ENCODE results near the gene NRG4.

The NRG4 gene

DNA sequence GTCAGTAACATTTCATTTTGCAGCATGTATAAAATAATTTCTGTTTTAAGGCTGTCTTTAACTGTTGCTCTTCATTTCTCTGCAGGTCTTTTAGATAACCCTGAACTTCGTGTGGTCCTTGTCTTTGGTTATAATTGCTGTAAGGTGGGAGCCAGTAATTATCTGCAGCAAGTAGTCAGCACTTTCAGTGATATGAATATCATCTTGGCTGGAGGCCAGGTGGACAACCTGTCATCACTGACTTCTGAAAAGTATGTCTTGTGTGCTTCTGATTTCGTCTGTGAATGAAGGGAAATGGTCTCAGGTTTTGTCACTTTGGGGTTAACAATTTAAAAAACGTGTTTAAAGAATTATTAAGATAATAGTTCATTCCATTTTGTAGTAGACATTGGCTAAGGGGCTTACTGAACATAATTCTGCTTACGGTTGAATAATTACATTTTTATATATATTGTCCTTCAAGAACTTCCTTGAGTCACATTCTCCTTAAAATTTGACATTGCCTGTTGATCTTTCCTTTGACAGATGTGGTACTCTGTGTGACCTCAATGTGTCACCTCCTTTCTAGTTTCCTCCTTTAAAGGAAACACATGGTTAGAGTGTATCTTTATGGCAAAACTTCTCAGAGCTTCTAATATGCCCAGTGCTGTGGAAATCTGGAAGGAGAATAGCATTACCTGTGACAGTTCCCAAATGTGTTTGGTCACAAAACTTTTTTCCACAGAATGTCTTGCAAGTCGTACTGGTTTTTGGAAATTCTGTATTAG, 82.2 kb downstream of the NRG4 start:
- TF ChIP-seq, protein P1, sequence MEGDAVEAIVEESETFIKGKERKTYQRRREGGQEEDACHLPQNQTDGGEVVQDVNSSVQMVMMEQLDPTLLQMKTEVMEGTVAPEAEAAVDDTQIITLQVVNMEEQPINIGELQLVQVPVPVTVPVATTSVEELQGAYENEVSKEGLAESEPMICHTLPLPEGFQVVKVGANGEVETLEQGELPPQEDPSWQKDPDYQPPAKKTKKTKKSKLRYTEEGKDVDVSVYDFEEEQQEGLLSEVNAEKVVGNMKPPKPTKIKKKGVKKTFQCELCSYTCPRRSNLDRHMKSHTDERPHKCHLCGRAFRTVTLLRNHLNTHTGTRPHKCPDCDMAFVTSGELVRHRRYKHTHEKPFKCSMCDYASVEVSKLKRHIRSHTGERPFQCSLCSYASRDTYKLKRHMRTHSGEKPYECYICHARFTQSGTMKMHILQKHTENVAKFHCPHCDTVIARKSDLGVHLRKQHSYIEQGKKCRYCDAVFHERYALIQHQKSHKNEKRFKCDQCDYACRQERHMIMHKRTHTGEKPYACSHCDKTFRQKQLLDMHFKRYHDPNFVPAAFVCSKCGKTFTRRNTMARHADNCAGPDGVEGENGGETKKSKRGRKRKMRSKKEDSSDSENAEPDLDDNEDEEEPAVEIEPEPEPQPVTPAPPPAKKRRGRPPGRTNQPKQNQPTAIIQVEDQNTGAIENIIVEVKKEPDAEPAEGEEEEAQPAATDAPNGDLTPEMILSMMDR (conservative IDR thresholded peaks at IDR 0.05; ENCODE audit: low read length), result no peak
- no peak for TF ChIP-seq EZH2phosphoT487 (IDR thresholded peaks at IDR 0.05; ENCODE audit: borderline replicate concordance)
- no peaks in the 10 kb centered on the region for H3K27me3 ChIP-seq (ENCODE audit: insufficient read depth, low read length, poor library complexity, severe bottlenecking)

GRCh38 chr15:75928680-75929608, 83.3 kb downstream of the NRG4 start:
- H3K9ac ChIP-seq (ENCODE audit: low read depth, low read length, poor library complexity, severe bottlenecking), result no peak overlapping the region
- no peaks in the 10 kb centered on the region for H3K27me3 ChIP-seq (ENCODE audit: insufficient read depth, low read length, poor library complexity, severe bottlenecking)
- no peaks in the 10 kb centered on the region for H3K9me2 ChIP-seq (replicated peaks; ENCODE audit: low read depth, low read length)
- peaks cover 4% of the 10 kb centered on the region for H4K20me1 ChIP-seq (ENCODE audit: insufficient read depth, low read length, poor library complexity, severe bottlenecking)
- H3F3A ChIP-seq (ENCODE audit: low read depth), result peaks cover 3% of the 10 kb centered on the region; the same call in 1 of the 2 replicates
- H3K79me2 ChIP-seq (ENCODE audit: insufficient read depth, low read length), result no peaks in the 10 kb centered on the region
- no peaks in the 10 kb centered on the region for H3K4me1 ChIP-seq (ENCODE audit: insufficient read depth, low read length, poor library complexity, severe bottlenecking)
- H3K9me3 ChIP-seq (ENCODE audit: insufficient read depth, low read depth, low read length), result no peaks in the 10 kb centered on the region
- no peak overlapping the region for H3K4me3 ChIP-seq (ENCODE audit: low read length, poor library complexity, severe bottlenecking)
- H3K36me3 ChIP-seq (ENCODE audit: insufficient read depth, low read length), result peaks cover 27% of the 10 kb centered on the region; the same call in 1 of the 2 replicates
- TF ChIP-seq, protein P1 (conservative IDR thresholded peaks at IDR 0.05; ENCODE audit: low read length), result peak; percentile 38
- no peak for TF ChIP-seq EZH2phosphoT487 (IDR thresholded peaks at IDR 0.05; ENCODE audit: borderline replicate concordance)
- H3K4me2 ChIP-seq (ENCODE audit: low read depth, low read length, poor library complexity, severe bottlenecking), result no peak overlapping the region
- no peak overlapping the region for H2AFZ ChIP-seq (ENCODE audit: low read length)

More for the DNA sequence above, 82.2 kb downstream of the NRG4 start:
- Histone ChIP-seq H2AFZ (ENCODE audit: low read length) (no peak overlapping the region), H3K4me3 (ENCODE audit: low read length, poor library complexity, severe bottlenecking) (no peak overlapping the region), H3K9me2 (replicated peaks; ENCODE audit: low read depth, low read length) (no peaks in the 10 kb centered on the region), H3K79me2 (ENCODE audit: insufficient read depth, low read length) (no peaks in the 10 kb centered on the region), H4K20me1 (ENCODE audit: insufficient read depth, low read length, poor library complexity, severe bottlenecking) (peaks cover 4% of the 10 kb centered on the region), H3F3A (ENCODE audit: low read depth) (peaks cover 3% of the 10 kb centered on the region; the same call in 1 of the 2 replicates), H3K4me2 (ENCODE audit: low read depth, low read length, poor library complexity, severe bottlenecking) (no peak overlapping the region), H3K4me1 (ENCODE audit: insufficient read depth, low read length, poor library complexity, severe bottlenecking) (no peaks in the 10 kb centered on the region), H3K36me3 (ENCODE audit: insufficient read depth, low read length) (peaks cover 31% of the 10 kb centered on the region; the same call in 1 of the 2 replicates), H3K9ac (ENCODE audit: low read depth, low read length, poor library complexity, severe bottlenecking) (no peak overlapping the region), H3K9me3 (ENCODE audit: insufficient read depth, low read depth, low read length) (no peaks in the 10 kb centered on the region)

DNA sequence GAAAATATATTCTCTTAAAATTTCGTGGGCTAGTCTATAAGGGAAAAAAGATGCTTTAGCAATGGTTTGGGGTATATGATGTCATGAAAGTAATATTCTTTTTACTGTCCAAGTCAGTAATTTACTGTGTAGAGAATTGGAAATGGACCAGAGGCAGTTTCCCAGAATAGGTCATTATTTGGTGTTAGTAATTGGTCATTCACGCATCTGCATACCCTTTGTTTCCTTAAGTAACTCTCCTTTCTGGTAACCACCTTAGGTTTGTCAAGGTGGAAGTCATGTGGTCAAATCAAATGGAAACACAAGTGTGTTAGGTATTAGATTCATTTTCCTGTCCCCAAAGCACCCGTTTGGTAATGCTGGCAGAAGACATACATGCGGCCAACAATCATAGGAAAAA, 84.6 kb downstream of the NRG4 start:
- TF ChIP-seq, protein P1 (conservative IDR thresholded peaks at IDR 0.05; ENCODE audit: low read length), result no peak
- TF ChIP-seq EZH2phosphoT487 (IDR thresholded peaks at IDR 0.05; ENCODE audit: borderline replicate concordance), result no peak
- Histone ChIP-seq H3K79me2 (ENCODE audit: insufficient read depth, low read length) (no peaks in the 10 kb centered on the region), H3K4me2 (ENCODE audit: low read depth, low read length, poor library complexity, severe bottlenecking) (no peak overlapping the region), H4K20me1 (ENCODE audit: insufficient read depth, low read length, poor library complexity, severe bottlenecking) (peaks cover 4% of the 10 kb centered on the region), H2AFZ (ENCODE audit: low read length) (no peak overlapping the region), H3K4me3 (ENCODE audit: low read length, poor library complexity, severe bottlenecking) (no peak overlapping the region), H3K4me1 (ENCODE audit: insufficient read depth, low read length, poor library complexity, severe bottlenecking) (no peaks in the 10 kb centered on the region), H3K9ac (ENCODE audit: low read depth, low read length, poor library complexity, severe bottlenecking) (no peak overlapping the region), H3K9me3 (ENCODE audit: insufficient read depth, low read depth, low read length) (no peaks in the 10 kb centered on the region), H3K9me2 (replicated peaks; ENCODE audit: low read depth, low read length) (no peaks in the 10 kb centered on the region), H3F3A (ENCODE audit: low read depth) (peaks cover 3% of the 10 kb centered on the region; the same call in 1 of the 2 replicates), H3K36me3 (ENCODE audit: insufficient read depth, low read length) (peaks cover 15% of the 10 kb centered on the region; the same call in 1 of the 2 replicates), H3K27me3 (ENCODE audit: insufficient read depth, low read length, poor library complexity, severe bottlenecking) (no peaks in the 10 kb centered on the region)
